Globus pallidus (tissue), 1 donor: ENCODE measurements around the gene FAM234A.
"Not testable (repeated sequence)": the region's sequence is repeated elsewhere in the genome, so short reads cannot be mapped to it uniquely, and the experiment has no call there.

Experiments
- DNase-seq: peaks from one replicate; pipeline ENCODE4 v3.0.0-alpha.2; 2015; ENCODE audit warnings: low spot score

The FAM234A gene

GRCh38 chr16:265002-265529 is 30.4 kb downstream of the FAM234A start:
- DNase-seq, result no peak

GRCh38 chr16:265711-266110 is 31.1 kb downstream of the FAM234A start:
- no peak for DNase-seq

- no peak for DNase-seq
These were observed 31.9 kb downstream of the FAM234A start for GRCh38 chr16:266258-267164.

GRCh38 chr16:267562-267961 is 32.9 kb downstream of the FAM234A start:
- DNase-seq, result not testable (repeated sequence)

- no peak for DNase-seq
These were observed 33.8 kb downstream of the FAM234A start for GRCh38 chr16:268141-269053.

GRCh38 chr16:269061-269796 is 34.6 kb downstream of the FAM234A start:
- no peak for DNase-seq

GRCh38 chr16:270381-271255 is 36.0 kb downstream of the FAM234A start:
- DNase-seq, result no peak

GRCh38 chr16:272633-273546 is 38.3 kb downstream of the FAM234A start:
- DNase-seq, result no peak

- DNase-seq, result no peak
These were observed 39.2 kb downstream of the FAM234A start for GRCh38 chr16:273547-274421.

GRCh38 chr16:275041-275641 is 40.5 kb downstream of the FAM234A start:
- DNase-seq, result no peak

- no peak for DNase-seq
These were observed 41.2 kb downstream of the FAM234A start, which contains the start of gene RGS11 for GRCh38 chr16:275786-276232. Gene RGS11 (minus strand): TSS chr16:275944. CDS start chr16:275911, 33 bp downstream.

- DNase-seq, result no peak
These were observed 41.9 kb downstream of the FAM234A start for GRCh38 chr16:276426-277077.

- no peak for DNase-seq
These were observed 44.3 kb downstream of the FAM234A start for GRCh38 chr16:278863-279366.

GRCh38 chr16:279531-279930 is 44.9 kb downstream of the FAM234A start:
- no peak for DNase-seq

- no peak for DNase-seq
These were observed 45.4 kb downstream of the FAM234A start for GRCh38 chr16:280005-280460.

GRCh38 chr16:280552-280951 is 45.9 kb downstream of the FAM234A start, which contains the start of gene ARHGDIG:
Gene ARHGDIG (plus strand): TSS chr16:280591. CDS start chr16:280681, 90 bp downstream.
- no peak for DNase-seq
